K562 (cell line): ENCODE results near the gene SLC16A12. TPM values are rescaled to one million over a fixed set of nuclear protein-coding genes. Genes with fewer than 3 reads are reported as not detected.

ENCODE experiments used
- ATAC-seq: fragments of 200-7000 bp; cut with Tn5 transposase; 3 replicates; pipeline ENCODE4 v1.9.1; 2020; ENCODE audit warnings: moderate library complexity
- BruUV-seq: library from RNA; stranded (reverse); fragments of 400-500 nt; replicated peaks from 2 replicates; lab custom pipeline; 2021; lab: Mats Ljungman, UMichigan
- CTCF ChIA-PET: fragments of 300-600 bp; formaldehyde crosslinking; extraction: SDS; loops from one replicate; lab custom pipeline; 2021; ENCODE audit warnings: low intra/inter-chr PET ratio; lab: Yijun Ruan, JAX
- POLR2A ChIA-PET: fragments of 300-600, 350-650 bp; sonication (Branson Sonifier 250); formaldehyde crosslinking; extraction: SDS; loops from one replicate; lab custom pipeline; 2021; ENCODE audit warnings: antibody characterized with exemption, inconsistent platforms; lab: Yijun Ruan, JAX
- DNase-seq, 4 experiments: peaks; one replicate each; pipeline versions ENCODE4 v3.0.0 to v3.0.0-alpha.2; 2011 to 2018; ENCODE audit warnings: low spot score in 3 of 4, mixed read lengths in 3 of 4; ENCODE audit errors: extremely low read depth in 1 of 4
- FAIRE-seq: peaks from 2 replicates; lab custom pipeline; 2011; peaks lifted over from hg19 to GRCh38; lab: Jason Lieb, UNC
- H2AFZ ChIP-seq: 2 replicates; pipeline ENCODE4 v1.6.0; 2011; ENCODE audit warnings: low read depth, low read length, control low read depth, inconsistent platforms
- H3K27ac ChIP-seq: fragments of 200-600 bp; 3 replicates; pipeline ENCODE4 v1.8.0; 2011; ENCODE audit warnings: low read depth, mild to moderate bottlenecking, control low read depth, inconsistent platforms, low read length, moderate library complexity, mixed read lengths; ENCODE audit errors: extremely low read depth
- H3K27me3 ChIP-seq, 2 experiments: fragments of 300-600 bp in 1 of 2; 2 replicates in 1 of 2; 3 replicates in 1 of 2; pipeline versions ENCODE4 v1.6.0 to v1.8.0; 2011; ENCODE audit warnings: inconsistent platforms in 2 of 2, low read length in 2 of 2, mild to moderate bottlenecking in 1 of 2, mixed read lengths in 1 of 2, moderate library complexity in 1 of 2; ENCODE audit not compliant: control insufficient read depth in 2 of 2, insufficient read depth in 2 of 2
- H3K36me3 ChIP-seq: fragments of 300-600 bp; 3 replicates; pipeline ENCODE4 v1.8.0; 2011; ENCODE audit warnings: mild to moderate bottlenecking, low read length, inconsistent platforms; ENCODE audit not compliant: control insufficient read depth, insufficient read depth
- H3K4me1 ChIP-seq, 2 experiments: fragments of 200-600 bp in 1 of 2; replicated peaks in 1 of 2; 2 replicates in 1 of 2; 3 replicates in 1 of 2; pipeline versions ENCODE4 v1.5.1 to v1.8.0; 2011; ENCODE audit warnings: inconsistent platforms in 2 of 2, low read length in 2 of 2, mild to moderate bottlenecking in 1 of 2, mixed read lengths in 1 of 2, moderate library complexity in 1 of 2; ENCODE audit not compliant: control insufficient read depth in 2 of 2, insufficient read depth in 2 of 2
- H3K4me2 ChIP-seq: 2 replicates; pipeline ENCODE4 v1.6.1; 2011; ENCODE audit warnings: low read length, control low read depth, inconsistent platforms, mixed read lengths; ENCODE audit not compliant: insufficient read depth
- H3K4me3 ChIP-seq: fragments of 200-600 bp; sonication (generic), shearing (Covaris generic); 2 replicates; pipeline ENCODE4 v1.5.1; 2016; ENCODE audit warnings: control low read depth, inconsistent platforms
- H3K79me2 ChIP-seq: fragments of 200-600 bp; 3 replicates; pipeline ENCODE4 v1.8.0; 2011; ENCODE audit warnings: low read length, inconsistent platforms; ENCODE audit not compliant: control insufficient read depth, insufficient read depth
- H3K9ac ChIP-seq, 2 experiments: 2 replicates each; pipeline versions ENCODE4 v1.6.0 to v1.6.1; 2011; ENCODE audit warnings: low read depth in 2 of 2, low read length in 2 of 2, control low read depth in 1 of 2, inconsistent platforms in 1 of 2, mild to moderate bottlenecking in 1 of 2, mixed read lengths in 1 of 2; ENCODE audit not compliant: insufficient read depth in 1 of 2
- H3K9me1 ChIP-seq: one replicate; pipeline ENCODE4 v1.6.0; 2011; ENCODE audit warnings: inconsistent platforms, mild to moderate bottlenecking, low read length, moderate library complexity; ENCODE audit not compliant: control insufficient read depth, insufficient read depth
- H3K9me3 ChIP-seq: replicated peaks from 2 replicates; pipeline ENCODE4 v1.5.1; 2011; ENCODE audit warnings: low read depth, low read length, inconsistent platforms; ENCODE audit not compliant: control insufficient read depth, insufficient read depth
- H4K20me1 ChIP-seq: replicated peaks from 2 replicates; pipeline ENCODE4 v1.6.1; 2011; ENCODE audit warnings: low read length, inconsistent platforms, mixed read lengths; ENCODE audit not compliant: control insufficient read depth, insufficient read depth
- ATF1 ChIP-seq, 2 experiments: fragments of 450-650 bp in 1 of 2; IDR thresholded peaks; 2 replicates each; pipeline ENCODE4 v1.6.1; 2016; ENCODE audit warnings: missing compliant biosample characterization in 1 of 2, missing genetic modification characterization in 1 of 2
- ETV6 ChIP-seq, 3 experiments: fragments of 150-350 bp in 1 of 3; sonication (generic) in 1 of 3; formaldehyde crosslinking in 1 of 3; IDR thresholded peaks; 2 replicates each; pipeline versions ENCODE4 v1.6.1 to v1.8.0; 2014 to 2022; ENCODE audit warnings: borderline replicate concordance in 2 of 3, low read depth in 2 of 3, antibody characterized with exemption in 1 of 3, low read length in 1 of 3, mild to moderate bottlenecking in 1 of 3, missing genetic modification reagents in 1 of 3
- FUS ChIP-seq: fragments of 200-400 bp; formaldehyde crosslinking; optimal IDR thresholded peaks from 2 replicates; pipeline ENCODE3; 2017; ENCODE audit warnings: low read depth, low read length
- IFI16 ChIP-seq: fragments of 250-450 bp; sonication (Bioruptor Pico); IDR thresholded peaks from 2 replicates; pipeline ENCODE4 v2.1.2; 2022; ENCODE audit warnings: mild to moderate bottlenecking, inconsistent platforms
- KDM2B ChIP-seq: fragments of 250-450 bp; sonication (Bioruptor Pico); IDR thresholded peaks from 2 replicates; pipeline ENCODE4 v1.8.0; 2021; ENCODE audit warnings: mild to moderate bottlenecking, moderate library complexity
- RBM25 ChIP-seq: fragments of 200-400 bp; formaldehyde crosslinking; IDR thresholded peaks from 2 replicates; pipeline ENCODE4 v1.6.1; 2018; ENCODE audit warnings: low read length, low read depth, moderate library complexity; ENCODE audit not compliant: severe bottlenecking
- RFX1 ChIP-seq: fragments of 450-650 bp; IDR thresholded peaks from 2 replicates; pipeline ENCODE4 v1.6.1; 2016; ENCODE audit warnings: mild to moderate bottlenecking, moderate library complexity
- ZBTB5 ChIP-seq: fragments of 450-650 bp; IDR thresholded peaks from 2 replicates; pipeline ENCODE4 v1.6.1; 2017; ENCODE audit warnings: antibody characterized with exemption
- ZNF766 ChIP-seq: fragments of 200-800 bp; sonication (Bioruptor generic); conservative IDR thresholded peaks from 2 replicates; pipeline ENCODE4 v1.6.1; 2016; ENCODE audit warnings: missing genetic modification characterization, missing compliant biosample characterization
- WGBS: fragments of 100-300 bp; shearing (Covaris generic); methylation state at CpG from one replicate; pipeline ENCODE4 v1.1.6; 2016; ENCODE audit warnings: low coverage, mixed read lengths; ENCODE audit not compliant: insufficient coverage; ENCODE audit errors: missing lambda C conversion rate; 5-methylcytosine and 5-hydroxymethylcytosine counted together
- in situ Hi-C: fragments of 300-500 bp; cut with MboI; formaldehyde crosslinking; loops from 4 replicates; pipeline ENCODE4 v1.15.0; 2018; ENCODE audit warnings: inconsistent platforms, mixed read lengths
- intact Hi-C: fragments of 100-400 bp; cut with micrococcal nuclease; formaldehyde crosslinking; loops from 2 replicates; pipeline ENCODE4 v1.14.2; 2022
- polyA plus RNA-seq, 8 experiments: library from polyadenylated mRNA; depleted of rRNA in 4 of 8; stranded (reverse) in 5 of 8; unstranded in 3 of 8; fragments of >200 nt; fragmentation: Nextera tagmentation in 2 of 8; fragmentation: Illumina TruSeq in 1 of 8; extraction: Ambion mirVana in 2 of 8; extraction: Trizol in 1 of 8; gene quantifications; 2 replicates each; pipeline versions ENCODE4 v1.2.1 to v1.2.3, GENCODE V29; 2011 to 2014; ENCODE audit warnings: inconsistent platforms in 1 of 8, missing spikeins in 1 of 8
- total RNA-seq, 7 experiments: library from RNA; depleted of rRNA in 6 of 7; stranded (reverse); fragments of >200 nt in 6 of 7; fragmentation: Illumina TruSeq in 2 of 7; extraction: Trizol in 2 of 7; gene quantifications; 2 replicates each; pipeline versions ENCODE4 v1.2.1 to v1.2.3, GENCODE V29; 2011 to 2021; ENCODE audit warnings: low replicate concordance in 1 of 7
- TF ChIP-seq, protein P1 (sequence below): fragments of 450-650 bp; IDR thresholded peaks from 2 replicates; pipeline ENCODE4 v1.6.1; 2016; ENCODE audit warnings: low read depth

Gene SLC16A12
- total and polyA plus RNA-seq, 9 of the 15 experiments (the other 6 are each of a cell fraction or from before 2014, with no cell fraction given), result not detected

- H3K36me3 ChIP-seq, result no peaks in the 10 kb centered on the region
- no peak overlapping the region for H2AFZ ChIP-seq
- intact Hi-C loops (no loop called here), in situ Hi-C loops (no loop called here)
- H3K27ac ChIP-seq, result no peak overlapping the region
- no peak overlapping the region for H3K4me2 ChIP-seq
- no peaks in the 10 kb centered on the region for H3K4me1 ChIP-seq
- CTCF ChIA-PET, result no interaction called here
- H3K4me3 ChIP-seq, result no peak overlapping the region
- H3K79me2 ChIP-seq, result no peaks in the 10 kb centered on the region
- DNase-seq (no peak), FAIRE-seq (no peak), ATAC-seq (no peak)
- no peaks in the 10 kb centered on the region for H3K9me1 ChIP-seq
- POLR2A ChIA-PET, result no interaction called here
- no TSS peak for BruUV-seq
- H3K27me3 ChIP-seq, result 0 out of 5 replicates have a peak, but pooled peaks cover under 1 to 3% of the 10 kb centered on the region in 2 experiments
- no peak overlapping the region for H3K9ac ChIP-seq
- 0% methylated on average over 1 of the region's 1 CpG for WGBS
- no peaks in the 10 kb centered on the region for H4K20me1 ChIP-seq
- H3K9me3 ChIP-seq, result no peaks in the 10 kb centered on the region
- TF ChIP-seq, protein P1, sequence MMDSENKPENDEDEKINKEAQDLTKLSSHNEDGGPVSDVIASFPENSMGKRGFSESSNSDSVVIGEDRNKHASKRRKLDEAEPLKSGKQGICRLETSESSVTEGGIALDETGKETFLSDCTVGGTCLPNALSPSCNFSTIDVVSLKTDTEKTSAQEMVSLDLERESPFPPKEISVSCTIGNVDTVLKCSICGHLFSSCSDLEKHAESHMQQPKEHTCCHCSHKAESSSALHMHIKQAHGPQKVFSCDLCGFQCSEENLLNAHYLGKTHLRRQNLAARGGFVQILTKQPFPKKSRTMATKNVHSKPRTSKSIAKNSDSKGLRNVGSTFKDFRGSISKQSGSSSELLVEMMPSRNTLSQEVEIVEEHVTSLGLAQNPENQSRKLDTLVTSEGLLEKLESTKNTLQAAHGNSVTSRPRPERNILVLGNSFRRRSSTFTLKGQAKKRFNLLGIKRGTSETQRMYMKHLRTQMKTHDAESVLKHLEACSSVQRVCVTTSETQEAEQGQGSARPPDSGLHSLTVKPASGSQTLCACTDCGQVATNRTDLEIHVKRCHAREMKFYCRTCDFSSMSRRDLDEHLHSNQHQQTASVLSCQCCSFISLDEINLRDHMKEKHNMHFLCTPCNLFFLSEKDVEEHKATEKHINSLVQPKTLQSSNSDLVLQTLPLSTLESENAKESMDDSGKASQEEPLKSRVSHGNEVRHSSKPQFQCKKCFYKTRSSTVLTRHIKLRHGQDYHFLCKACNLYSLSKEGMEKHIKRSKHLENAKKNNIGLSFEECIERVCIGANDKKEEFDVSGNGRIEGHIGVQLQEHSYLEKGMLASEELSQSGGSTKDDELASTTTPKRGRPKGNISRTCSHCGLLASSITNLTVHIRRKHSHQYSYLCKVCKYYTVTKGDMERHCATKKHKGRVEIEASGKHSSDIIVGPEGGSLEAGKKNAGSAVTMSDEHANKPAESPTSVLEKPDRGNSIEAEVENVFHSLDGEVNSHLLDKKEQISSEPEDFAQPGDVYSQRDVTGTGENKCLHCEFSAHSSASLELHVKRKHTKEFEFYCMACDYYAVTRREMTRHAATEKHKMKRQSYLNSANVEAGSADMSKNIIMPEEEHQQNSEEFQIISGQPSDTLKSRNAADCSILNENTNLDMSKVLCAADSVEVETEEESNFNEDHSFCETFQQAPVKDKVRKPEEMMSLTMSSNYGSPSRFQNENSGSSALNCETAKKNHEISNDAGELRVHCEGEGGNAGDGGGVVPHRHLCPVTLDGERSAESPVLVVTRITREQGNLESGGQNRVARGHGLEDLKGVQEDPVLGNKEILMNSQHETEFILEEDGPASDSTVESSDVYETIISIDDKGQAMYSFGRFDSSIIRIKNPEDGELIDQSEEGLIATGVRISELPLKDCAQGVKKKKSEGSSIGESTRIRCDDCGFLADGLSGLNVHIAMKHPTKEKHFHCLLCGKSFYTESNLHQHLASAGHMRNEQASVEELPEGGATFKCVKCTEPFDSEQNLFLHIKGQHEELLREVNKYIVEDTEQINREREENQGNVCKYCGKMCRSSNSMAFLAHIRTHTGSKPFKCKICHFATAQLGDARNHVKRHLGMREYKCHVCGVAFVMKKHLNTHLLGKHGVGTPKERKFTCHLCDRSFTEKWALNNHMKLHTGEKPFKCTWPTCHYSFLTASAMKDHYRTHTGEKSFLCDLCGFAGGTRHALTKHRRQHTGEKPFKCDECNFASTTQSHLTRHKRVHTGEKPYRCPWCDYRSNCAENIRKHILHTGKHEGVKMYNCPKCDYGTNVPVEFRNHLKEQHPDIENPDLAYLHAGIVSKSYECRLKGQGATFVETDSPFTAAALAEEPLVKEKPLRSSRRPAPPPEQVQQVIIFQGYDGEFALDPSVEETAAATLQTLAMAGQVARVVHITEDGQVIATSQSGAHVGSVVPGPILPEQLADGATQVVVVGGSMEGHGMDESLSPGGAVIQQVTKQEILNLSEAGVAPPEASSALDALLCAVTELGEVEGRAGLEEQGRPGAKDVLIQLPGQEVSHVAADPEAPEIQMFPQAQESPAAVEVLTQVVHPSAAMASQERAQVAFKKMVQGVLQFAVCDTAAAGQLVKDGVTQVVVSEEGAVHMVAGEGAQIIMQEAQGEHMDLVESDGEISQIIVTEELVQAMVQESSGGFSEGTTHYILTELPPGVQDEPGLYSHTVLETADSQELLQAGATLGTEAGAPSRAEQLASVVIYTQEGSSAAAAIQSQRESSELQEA, result no peak
- TF ChIP-seq IFI16 (CRISPR knock-in tag) (no peak), ATF1 (CRISPR knock-in tag; IDR thresholded peaks at IDR 0.05) (no peak), ATF1 (tag; IDR thresholded peaks at IDR 0.05) (no peak), FUS (no peak), ZNF766 (CRISPR knock-in tag) (no peak), RBM25 (no peak), ETV6 (IDR thresholded peaks at IDR 0.05; ENCODE audit: borderline replicate concordance in 1 of 2, low read depth in 2 of 2, low read length in 1 of 2) (no peak), ETV6 (CRISPR knock-in tag; IDR thresholded peaks at IDR 0.05; ENCODE audit: borderline replicate concordance) (no peak), ZBTB5 (no peak), RFX1 (no peak), KDM2B (no peak)
These were observed 12.1 kb downstream of the SLC16A12 start for GRCh38 chr10:89523274-89523673.
